ENCODE measurements around the gene PGAP3.

- no peak for TF ChIP-seq EZH2 (IDR thresholded peaks at IDR 0.05; ENCODE audit: borderline replicate concordance, low read length)
- TF ChIP-seq CTCF (IDR thresholded peaks at IDR 0.05; ENCODE audit: low read length), result no peak
These were observed 27.9 kb downstream of the PGAP3 start for GRCh38 chr17:39660011-39660360.
